ENCODE measurements around the gene SLC38A8.

Gene SLC38A8

GRCh38 chr16:83996481-83997252 lies 45.9 kb downstream of the SLC38A8 start:
- no peak for DNase-seq (ENCODE audit: low read depth)

GRCh38 chr16:83995754-83996153 lies 46.8 kb downstream of the SLC38A8 start:
- no peak for DNase-seq (ENCODE audit: low read depth)

DNA sequence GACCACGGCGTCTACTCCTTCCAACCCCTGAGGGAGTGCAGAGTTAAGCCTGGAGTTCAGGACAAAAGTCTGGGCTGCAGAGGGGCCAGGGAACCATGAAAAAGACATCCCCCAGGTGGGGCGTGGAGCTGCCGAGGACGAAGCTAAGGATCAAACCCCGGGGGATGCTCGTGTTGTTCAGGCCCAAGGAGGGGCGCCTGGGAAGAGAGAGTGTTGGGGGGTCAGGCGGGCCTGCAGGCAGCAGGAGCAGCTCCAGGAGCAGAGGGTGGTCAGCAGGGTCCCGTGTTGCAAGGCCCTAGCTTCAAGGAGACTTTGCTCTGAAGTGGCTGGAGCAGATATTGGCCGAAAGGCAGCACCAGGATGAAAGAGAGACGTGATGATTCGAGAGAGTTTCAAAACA lies 47.9 kb downstream of the SLC38A8 start:
- DNase-seq (ENCODE audit: low read depth) = no peak

DNA sequence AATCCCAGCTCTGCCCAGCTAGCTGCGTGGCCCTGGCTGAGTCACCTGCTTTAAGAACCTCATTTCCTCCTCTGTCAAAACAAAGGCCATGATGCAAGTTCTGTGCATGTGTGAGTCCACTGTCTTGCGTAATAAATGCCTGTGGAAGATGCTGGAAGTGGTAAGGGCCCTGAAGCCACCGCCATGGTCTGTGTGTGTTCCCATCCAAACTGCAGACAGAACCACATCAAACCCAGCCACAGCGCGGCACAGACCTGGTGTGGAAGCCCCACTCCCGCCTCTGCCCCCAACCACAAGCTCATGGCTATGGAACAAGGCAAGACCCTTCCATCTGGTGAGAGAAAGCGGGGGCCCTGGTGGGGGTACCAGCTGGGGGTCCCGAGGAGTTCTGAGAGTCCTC lies 48.5 kb downstream of the SLC38A8 start:
- no peak for DNase-seq (ENCODE audit: low read depth)

GRCh38 chr16:83992624-83993023 lies 50.0 kb downstream of the SLC38A8 start:
- DNase-seq (ENCODE audit: low read depth) = no peak

- no peak for DNase-seq (ENCODE audit: low read depth)
Measured at GRCh38 chr16:83990492-83990891, 52.1 kb downstream of the SLC38A8 start.

DNA sequence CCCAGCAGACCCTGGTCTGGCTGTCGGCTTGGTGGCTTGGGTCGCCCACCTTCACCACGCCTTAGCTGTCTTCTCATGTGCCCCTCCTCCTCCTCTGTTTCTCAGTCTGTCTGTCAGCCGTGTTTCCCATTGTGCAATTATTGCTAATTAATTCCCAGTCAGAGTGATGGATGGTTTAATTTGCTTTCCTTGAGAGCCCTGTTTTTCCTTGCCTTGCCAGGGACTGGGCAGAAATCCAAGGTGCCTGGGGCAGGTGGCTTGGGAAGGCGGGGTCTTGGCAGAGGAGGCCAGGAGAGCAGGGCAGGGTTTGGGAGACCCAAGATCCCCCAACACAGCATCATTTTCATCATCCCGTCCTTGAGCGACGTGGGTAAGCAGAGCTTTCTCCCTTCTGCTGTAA lies 53.3 kb downstream of the SLC38A8 start:
- DNase-seq (ENCODE audit: low read depth) = no peak

- no peak for DNase-seq (ENCODE audit: low read depth)
Measured at GRCh38 chr16:83983491-83983890, 59.1 kb downstream of the SLC38A8 start.

DNA sequence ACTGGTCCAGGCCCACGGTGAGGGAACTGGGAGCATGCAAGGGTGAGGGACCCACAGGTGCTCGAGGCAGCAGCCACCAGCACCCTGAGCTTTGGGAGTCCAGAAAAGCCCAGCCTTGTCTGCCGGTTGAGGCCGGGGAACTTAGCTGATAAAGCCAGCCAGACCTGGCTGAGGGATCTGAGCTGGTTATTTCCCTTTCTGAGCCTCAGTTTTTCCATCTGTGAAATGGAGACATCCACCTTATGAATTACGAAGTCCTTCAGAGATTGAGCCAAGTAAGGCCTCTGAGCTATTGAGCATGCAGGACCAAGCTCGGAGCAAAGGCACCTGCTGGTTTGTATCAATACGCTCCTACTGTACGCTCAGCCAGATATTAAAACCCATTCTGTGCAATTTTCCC lies 60.8 kb downstream of the SLC38A8 start:
- no peak for DNase-seq (ENCODE audit: low read depth)

GRCh38 chr16:83980794-83981193 lies 61.8 kb downstream of the SLC38A8 start:
- no peak for DNase-seq (ENCODE audit: low read depth)

DNA sequence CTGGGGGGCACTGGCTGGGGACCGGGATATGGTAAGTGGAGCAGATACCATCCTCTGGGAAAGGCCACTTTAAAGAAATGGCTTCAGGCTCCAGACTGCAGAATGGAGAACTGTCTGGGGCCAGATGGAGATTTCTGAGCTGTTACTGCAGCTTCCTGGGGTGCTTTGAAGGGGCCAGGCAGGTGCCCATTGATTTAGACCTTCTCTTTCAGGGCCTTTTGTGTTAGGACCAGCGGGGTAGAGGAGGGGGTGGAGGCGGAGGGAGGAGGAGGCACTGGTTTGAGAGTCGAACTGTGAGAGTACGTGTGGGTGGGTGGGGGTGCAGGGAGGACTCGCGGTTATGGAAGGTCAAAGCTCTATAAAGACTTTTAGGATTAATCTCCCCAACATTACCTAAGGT lies 63.2 kb downstream of the SLC38A8 start:
- no peak for DNase-seq (ENCODE audit: low read depth)

DNA sequence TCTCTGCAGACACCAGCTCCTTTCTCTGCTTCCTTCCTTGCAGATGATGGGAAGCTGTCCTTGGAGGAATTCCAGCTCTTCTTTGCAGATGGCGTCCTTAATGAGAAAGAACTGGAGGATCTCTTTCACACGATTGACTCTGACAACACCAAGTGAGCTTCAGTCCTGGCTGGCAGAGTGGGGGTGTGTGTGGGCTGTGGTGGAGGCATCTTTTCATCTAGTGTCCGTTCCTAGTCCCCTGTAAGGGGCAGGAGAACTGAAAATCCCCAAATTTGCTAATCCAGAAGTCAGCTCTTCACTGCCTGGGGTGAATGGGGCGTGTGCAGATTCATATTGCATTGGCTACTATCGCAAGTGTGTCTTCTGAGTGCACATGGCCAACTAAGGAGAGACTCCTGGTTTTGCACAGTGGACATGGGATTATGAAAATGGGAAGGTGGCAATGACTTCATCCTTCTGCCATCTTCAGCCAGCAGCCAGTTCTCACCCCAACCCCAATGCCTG lies 64.1 kb downstream of the SLC38A8 start:
- DNase-seq (ENCODE audit: low read depth) = no peak

GRCh38 chr16:83977056-83977815 lies 65.4 kb downstream of the SLC38A8 start:
- DNase-seq (ENCODE audit: low read depth) = no peak

DNA sequence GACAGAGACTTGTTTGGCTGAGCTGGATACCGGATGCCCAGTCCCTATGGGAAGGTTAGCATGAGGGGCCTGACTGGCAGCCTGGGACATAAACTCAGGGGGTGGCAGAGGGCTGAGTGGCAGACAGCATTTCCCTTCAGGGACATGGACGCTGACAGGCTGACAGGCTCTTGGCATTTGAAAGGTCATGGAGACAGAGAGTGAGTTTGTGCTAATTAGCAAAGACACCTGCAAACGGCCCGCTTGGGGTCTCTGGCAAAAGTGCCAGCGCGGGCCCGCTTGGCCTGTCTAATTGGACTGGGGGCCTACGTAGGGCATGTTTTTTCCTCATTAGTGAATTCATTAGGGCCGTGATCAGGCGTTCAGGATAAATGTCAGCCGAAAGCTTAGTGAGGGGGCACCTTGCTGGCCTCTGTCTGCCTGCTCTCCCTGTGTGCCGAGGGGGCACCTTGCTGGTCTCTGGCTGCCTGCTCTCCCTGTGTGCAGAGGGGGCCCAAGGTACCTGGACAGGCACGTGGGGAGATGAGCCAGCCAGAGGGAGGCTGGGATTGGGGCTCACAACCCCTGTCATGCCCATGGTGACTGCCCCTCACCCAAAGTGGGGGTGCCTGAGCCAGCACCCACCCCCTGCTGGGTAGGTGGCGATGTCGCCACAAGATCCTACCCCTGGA lies 66.9 kb downstream of the SLC38A8 start:
- DNase-seq (ENCODE audit: low read depth) = no peak

DNA sequence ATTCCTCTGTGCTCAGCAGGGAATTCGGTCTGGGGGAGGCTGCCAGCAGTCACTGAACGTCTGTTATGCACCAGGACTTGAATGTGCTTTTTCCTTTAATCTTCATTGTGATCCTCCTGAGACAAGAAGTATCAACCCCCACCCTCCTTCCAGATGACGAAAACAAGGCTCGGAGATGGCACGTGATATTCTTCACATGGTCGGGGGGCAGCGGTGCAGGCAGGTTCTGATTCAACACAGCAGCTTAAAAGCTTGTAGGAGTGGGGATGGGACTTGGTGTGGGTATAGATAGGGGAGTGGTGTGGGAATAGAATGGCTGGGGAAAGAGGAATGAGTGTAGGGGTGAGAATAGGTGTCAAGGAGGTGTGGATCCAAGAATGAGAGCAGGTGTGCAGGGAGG lies 68.1 kb downstream of the SLC38A8 start:
- no peak for DNase-seq (ENCODE audit: low read depth)

DNA sequence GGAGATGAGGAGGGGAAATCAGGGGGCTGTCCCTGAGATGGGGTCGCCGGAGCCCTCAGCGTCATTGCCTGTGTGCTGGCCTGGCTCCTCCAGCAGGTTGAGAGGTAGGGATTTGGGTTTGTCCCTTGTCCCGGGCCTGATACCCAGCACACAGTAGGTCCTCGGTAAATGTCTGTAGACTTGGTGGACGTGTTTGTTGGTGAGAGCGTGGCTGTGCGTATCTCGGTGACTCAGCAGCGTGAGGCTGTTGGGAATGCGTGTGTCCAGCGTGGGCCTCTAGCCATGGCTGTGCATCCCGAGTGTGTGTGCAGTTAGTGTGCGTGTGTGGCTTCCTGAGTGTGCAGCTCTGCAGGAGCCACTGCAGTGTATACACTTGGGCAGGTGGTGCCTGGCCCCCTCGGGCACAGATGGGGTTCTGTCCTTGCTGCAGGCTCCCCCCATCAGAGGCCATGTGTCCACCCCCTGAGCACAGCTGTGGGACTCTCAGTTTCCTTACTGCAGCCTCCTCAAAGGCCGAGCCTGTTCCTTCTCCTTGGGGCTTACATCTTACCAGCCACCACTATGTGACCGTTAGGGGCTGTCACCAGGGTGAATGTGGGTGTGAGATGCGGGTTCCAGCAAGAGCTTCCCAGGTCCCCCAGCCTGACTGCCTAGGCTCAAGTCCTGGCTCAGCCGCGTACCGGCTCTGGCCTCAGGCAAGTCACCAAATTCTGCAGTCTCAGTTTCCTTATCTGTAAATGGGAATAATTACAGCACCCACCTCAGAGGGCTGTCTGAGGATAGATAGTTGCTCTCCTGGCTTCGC lies 68.8 kb downstream of the SLC38A8 start:
- no peak for DNase-seq (ENCODE audit: low read depth)

GRCh38 chr16:83973077-83973476 lies 69.5 kb downstream of the SLC38A8 start:
- no peak for DNase-seq (ENCODE audit: low read depth)

DNA sequence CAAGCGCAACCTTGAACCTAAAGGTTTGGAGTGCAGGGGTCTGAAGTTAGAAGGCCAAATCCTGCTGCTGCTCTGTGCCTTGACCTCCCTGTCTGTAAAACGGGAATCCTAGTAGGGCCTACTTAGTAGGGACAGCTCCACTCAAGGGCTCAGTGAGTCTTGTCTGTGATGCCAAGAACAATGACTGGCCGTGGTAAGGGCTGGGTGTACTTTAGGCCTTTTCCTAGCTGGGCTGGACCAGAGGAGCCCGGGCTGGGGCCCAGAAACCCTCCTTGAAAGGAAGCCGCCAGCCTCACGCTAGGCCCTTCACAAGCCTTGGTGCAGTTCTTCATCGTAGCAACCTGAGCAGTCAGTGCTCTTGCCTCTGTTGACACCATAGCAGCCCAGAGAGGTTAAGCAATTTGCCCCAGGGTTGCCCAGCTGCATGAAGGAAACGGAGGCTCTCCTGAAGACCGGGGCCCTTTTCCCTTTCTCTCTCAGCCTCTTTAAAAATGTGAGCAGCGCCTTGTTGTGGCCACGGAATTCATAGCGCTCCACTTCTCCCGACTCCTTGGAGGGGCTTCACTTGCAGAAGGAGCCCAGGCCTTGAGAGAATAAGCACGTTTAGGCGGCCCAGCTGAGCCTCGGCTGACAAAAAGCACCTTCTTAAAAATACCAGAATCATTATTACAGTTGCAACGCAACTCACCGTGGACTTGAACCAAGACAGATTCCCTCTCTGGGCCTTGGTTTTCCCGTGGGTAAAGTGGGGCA lies 70.2 kb downstream of the SLC38A8 start:
- no peak for DNase-seq (ENCODE audit: low read depth)

- DNase-seq (ENCODE audit: low read depth) = no peak
Measured at GRCh38 chr16:83971165-83972130, 71.1 kb downstream of the SLC38A8 start.

DNA sequence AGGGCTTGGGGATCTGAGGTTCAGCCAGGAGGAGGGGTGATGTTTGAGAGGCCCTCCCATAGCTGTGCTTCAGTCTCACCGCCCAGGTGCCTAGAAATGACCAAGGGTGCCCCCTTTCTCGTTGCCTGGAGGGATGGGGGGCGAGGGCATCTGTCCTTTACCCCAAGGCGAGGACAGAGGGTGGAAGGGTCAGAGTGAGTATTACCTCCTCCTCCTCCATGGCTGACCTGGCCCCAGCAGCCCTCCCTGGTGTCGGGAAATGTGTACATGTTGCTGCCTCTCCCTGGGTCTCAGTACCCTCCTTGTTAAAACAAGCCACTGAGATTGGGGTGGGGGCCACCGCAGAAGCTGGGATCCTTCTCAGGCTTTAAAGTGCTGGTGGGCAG lies 72.2 kb downstream of the SLC38A8 start:
- no peak for DNase-seq (ENCODE audit: low read depth)

All from activated T-cell treated with anti-CD3 and anti-CD28 coated beads for 48 hours (primary cell).